T-helper 1 cell treated with Interleukin-12 subunit alpha and Interleukin-12 subunit beta and Interleukin-4 antibody, amounts not matched to agents 30 μg/mL and 1 μg/mL, for 36 hours (primary cell): ENCODE data around the gene STEAP4.

Experiments used
- H3K27ac Mint-ChIP-seq: one replicate; pipeline ENCODE4 v1.8.0; 2021; ENCODE audit warnings: mild to moderate bottlenecking, mixed read lengths
- H3K27me3 Mint-ChIP-seq: one replicate; pipeline ENCODE4 v1.8.0; 2021; ENCODE audit warnings: low read depth, mixed read lengths
- H3K36me3 Mint-ChIP-seq: one replicate; pipeline ENCODE4 v1.8.0; 2021; ENCODE audit warnings: low read depth, mixed read lengths
- H3K4me1 Mint-ChIP-seq: one replicate; pipeline ENCODE4 v1.8.0; 2021; ENCODE audit warnings: low read depth, mixed read lengths
- H3K4me3 Mint-ChIP-seq: one replicate; pipeline ENCODE4 v1.8.0; 2021; ENCODE audit warnings: mild to moderate bottlenecking, moderate library complexity, mixed read lengths
- H3K9me3 Mint-ChIP-seq: one replicate; pipeline ENCODE4 v1.8.0; 2021; ENCODE audit warnings: mixed read lengths

STEAP4 gene

GRCh38 chr7:88324699-88325098, 18.0 kb upstream of the STEAP4 start:
- H3K4me1 Mint-ChIP-seq, result no peaks in the 10 kb centered on the region
- no peak overlapping the region for H3K27ac Mint-ChIP-seq
- H3K9me3 Mint-ChIP-seq, result no peaks in the 10 kb centered on the region
- no peaks in the 10 kb centered on the region for H3K36me3 Mint-ChIP-seq
- no peak overlapping the region for H3K4me3 Mint-ChIP-seq
- H3K27me3 Mint-ChIP-seq, result peaks cover 4% of the 10 kb centered on the region

- Mint-ChIP-seq H3K9me3 (no peaks in the 10 kb centered on the region), H3K36me3 (no peaks in the 10 kb centered on the region), H3K27ac (no peak overlapping the region), H3K4me1 (no peaks in the 10 kb centered on the region), H3K27me3 (peaks cover 4% of the 10 kb centered on the region), H3K4me3 (no peak overlapping the region)
Observed at GRCh38 chr7:88322151-88322550, 15.5 kb upstream of the STEAP4 start.

- Mint-ChIP-seq H3K4me3 (no peak overlapping the region), H3K36me3 (no peaks in the 10 kb centered on the region), H3K27me3 (peaks cover 4% of the 10 kb centered on the region), H3K27ac (no peak overlapping the region), H3K9me3 (no peaks in the 10 kb centered on the region), H3K4me1 (no peaks in the 10 kb centered on the region)
Observed at GRCh38 chr7:88321694-88322093, 15.0 kb upstream of the STEAP4 start.

- Mint-ChIP-seq H3K27me3 (peaks cover 8% of the 10 kb centered on the region), H3K9me3 (no peaks in the 10 kb centered on the region), H3K4me1 (no peaks in the 10 kb centered on the region), H3K4me3 (no peak overlapping the region), H3K27ac (no peak overlapping the region), H3K36me3 (no peaks in the 10 kb centered on the region)
Observed at GRCh38 chr7:88318196-88318595, 11.5 kb upstream of the STEAP4 start.

GRCh38 chr7:88317422-88317821, 10.7 kb upstream of the STEAP4 start:
- Mint-ChIP-seq H3K4me3 (no peak overlapping the region), H3K36me3 (no peaks in the 10 kb centered on the region), H3K27me3 (peaks cover 8% of the 10 kb centered on the region), H3K9me3 (no peaks in the 10 kb centered on the region), H3K27ac (no peak overlapping the region), H3K4me1 (no peaks in the 10 kb centered on the region)

- Mint-ChIP-seq H3K27me3 (peaks cover 11% of the 10 kb centered on the region), H3K4me1 (no peaks in the 10 kb centered on the region), H3K9me3 (no peaks in the 10 kb centered on the region), H3K4me3 (no peak overlapping the region), H3K27ac (no peak overlapping the region), H3K36me3 (no peaks in the 10 kb centered on the region)
Observed at GRCh38 chr7:88316456-88316855, 9.8 kb upstream of the STEAP4 start.

GRCh38 chr7:88315522-88315921, 8.8 kb upstream of the STEAP4 start:
- H3K9me3 Mint-ChIP-seq, result no peaks in the 10 kb centered on the region
- no peaks in the 10 kb centered on the region for H3K4me1 Mint-ChIP-seq
- no peak overlapping the region for H3K4me3 Mint-ChIP-seq
- no peaks in the 10 kb centered on the region for H3K36me3 Mint-ChIP-seq
- H3K27ac Mint-ChIP-seq, result no peak overlapping the region
- H3K27me3 Mint-ChIP-seq, result peaks cover 7% of the 10 kb centered on the region

GRCh38 chr7:88314061-88314491, 7.4 kb upstream of the STEAP4 start:
- no peaks in the 10 kb centered on the region for H3K9me3 Mint-ChIP-seq
- H3K4me3 Mint-ChIP-seq, result no peak overlapping the region
- peaks cover 7% of the 10 kb centered on the region for H3K27me3 Mint-ChIP-seq
- H3K4me1 Mint-ChIP-seq, result no peaks in the 10 kb centered on the region
- no peak overlapping the region for H3K27ac Mint-ChIP-seq
- H3K36me3 Mint-ChIP-seq, result no peaks in the 10 kb centered on the region

GRCh38 chr7:88312061-88312663, 5.5 kb upstream of the STEAP4 start:
- Mint-ChIP-seq H3K4me1 (no peaks in the 10 kb centered on the region), H3K27me3 (peaks cover 14% of the 10 kb centered on the region), H3K9me3 (no peaks in the 10 kb centered on the region), H3K4me3 (no peak overlapping the region), H3K36me3 (no peaks in the 10 kb centered on the region), H3K27ac (no peak overlapping the region)

GRCh38 chr7:88311675-88312036, 5.0 kb upstream of the STEAP4 start:
- Mint-ChIP-seq H3K9me3 (no peaks in the 10 kb centered on the region), H3K4me3 (no peak overlapping the region), H3K27me3 (peaks cover 19% of the 10 kb centered on the region), H3K4me1 (peaks cover 1% of the 10 kb centered on the region), H3K36me3 (no peaks in the 10 kb centered on the region), H3K27ac (no peak overlapping the region)

GRCh38 chr7:88310956-88311674, 4.4 kb upstream of the STEAP4 start:
- H3K27me3 Mint-ChIP-seq, result peaks cover 23% of the 10 kb centered on the region
- no peak overlapping the region for H3K27ac Mint-ChIP-seq

GRCh38 chr7:88309819-88310218, 3.1 kb upstream of the STEAP4 start:
- no peaks in the 10 kb centered on the region for H3K9me3 Mint-ChIP-seq
- H3K27ac Mint-ChIP-seq, result no peak overlapping the region
- H3K4me1 Mint-ChIP-seq, result peaks cover 3% of the 10 kb centered on the region
- peaks cover 33% of the 10 kb centered on the region for H3K27me3 Mint-ChIP-seq
- no peaks in the 10 kb centered on the region for H3K36me3 Mint-ChIP-seq
- H3K4me3 Mint-ChIP-seq, result no peak overlapping the region

More at GRCh38 chr7:88310956-88311674, 4.4 kb upstream of the STEAP4 start:
- Mint-ChIP-seq H3K4me1 (peaks cover 3% of the 10 kb centered on the region), H3K36me3 (no peaks in the 10 kb centered on the region), H3K9me3 (no peaks in the 10 kb centered on the region), H3K4me3 (no peak overlapping the region)

GRCh38 chr7:88307823-88308222, 1.1 kb upstream of the STEAP4 start:
- H3K4me1 Mint-ChIP-seq, result peaks cover 3% of the 10 kb centered on the region
- no peak overlapping the region for H3K4me3 Mint-ChIP-seq
- H3K27me3 Mint-ChIP-seq, result peaks cover 30% of the 10 kb centered on the region
- H3K9me3 Mint-ChIP-seq, result no peaks in the 10 kb centered on the region
- H3K27ac Mint-ChIP-seq, result no peak overlapping the region
- H3K36me3 Mint-ChIP-seq, result no peaks in the 10 kb centered on the region

GRCh38 chr7:88307412-88307811, 718 bp upstream of the STEAP4 start:
- no peak overlapping the region for H3K4me3 Mint-ChIP-seq
- no peak overlapping the region for H3K27ac Mint-ChIP-seq
- H3K9me3 Mint-ChIP-seq, result no peaks in the 10 kb centered on the region
- peaks cover 3% of the 10 kb centered on the region for H3K4me1 Mint-ChIP-seq
- H3K36me3 Mint-ChIP-seq, result no peaks in the 10 kb centered on the region
- peaks cover 30% of the 10 kb centered on the region for H3K27me3 Mint-ChIP-seq

GRCh38 chr7:88305044-88305443, 1.6 kb downstream of the STEAP4 start:
- peaks cover 3% of the 10 kb centered on the region for H3K4me1 Mint-ChIP-seq

More at GRCh38 chr7:88305044-88305443, 1.6 kb downstream of the STEAP4 start:
- Mint-ChIP-seq H3K36me3 (no peaks in the 10 kb centered on the region), H3K9me3 (no peaks in the 10 kb centered on the region), H3K4me3 (no peak overlapping the region), H3K27me3 (peaks cover 27% of the 10 kb centered on the region), H3K27ac (no peak overlapping the region)
